ENCODE data around the gene ERICH2. TPM values are rescaled to one million over a fixed set of nuclear protein-coding genes. Genes with fewer than 3 reads are reported as not detected.

Gene ERICH2
- total and polyA plus RNA-seq, 2 experiments from 2014 or later, result 3.5 TPM; not detected in 1

DNA sequence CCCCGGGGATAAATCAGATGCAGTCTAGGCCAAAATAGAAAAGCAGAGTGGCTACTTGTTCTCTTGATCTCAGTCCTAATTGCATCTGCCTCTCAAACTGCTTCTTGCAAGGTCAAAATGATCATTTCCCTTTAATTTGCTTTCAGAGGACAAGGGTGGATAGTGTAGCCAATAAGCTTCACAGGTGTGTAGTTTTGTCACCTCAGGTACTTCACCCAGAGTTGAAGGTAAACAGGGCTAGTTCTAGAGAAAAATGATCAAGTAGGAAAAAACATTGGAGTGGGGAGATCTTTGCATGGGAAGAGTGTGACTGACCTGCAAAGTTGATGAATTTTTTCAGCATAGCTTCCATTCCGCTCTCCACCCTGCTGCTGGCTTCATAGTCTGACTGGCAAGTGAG is 8.7 kb downstream of the ERICH2 start (continued):
- TF ChIP-seq ZNF462 (CRISPR knock-in tag; IDR thresholded peaks at IDR 0.05) (no peak), NANOG (IDR thresholded peaks at IDR 0.05; ENCODE audit: borderline replicate concordance) (no peak)

GRCh38 chr2:170779304-170779703 is 9.1 kb downstream of the ERICH2 start:
- Histone ChIP-seq H3K4me3 (no peak overlapping the region), H3K79me2 (replicated peaks; ENCODE audit: insufficient read depth) (no peaks in the 10 kb centered on the region), H2AFZ (no peak overlapping the region), H3F3A (replicated peaks; ENCODE audit: low read depth) (no peaks in the 10 kb centered on the region), H3K4me1 (ENCODE audit: insufficient read depth) (peaks cover 19% of the 10 kb centered on the region), H3K9me2 (ENCODE audit: insufficient read depth) (no peaks in the 10 kb centered on the region), H3K36me3 (ENCODE audit: insufficient read depth) (no peaks in the 10 kb centered on the region), H3K27ac (ENCODE audit: low read depth) (peak overlapping the region; percentile 10; the same call in 1 of the 2 replicates), H3K4me2 (no peak overlapping the region), H4K20me1 (replicated peaks; ENCODE audit: insufficient read depth) (no peaks in the 10 kb centered on the region), H3K27me3 (ENCODE audit: insufficient read depth) (no peaks in the 10 kb centered on the region)
- no peaks in the 10 kb centered on the region for H3K9me3 Mint-ChIP-seq
- H3K27me3 Mint-ChIP-seq (ENCODE audit: insufficient read depth, low read depth, poor library complexity), result no peaks in the 10 kb centered on the region
- peaks cover 14% of the 10 kb centered on the region; the same call in 2 of the 3 replicates for H3K4me1 Mint-ChIP-seq
- H3K27ac Mint-ChIP-seq, result peak overlapping the region; percentile 45; the same call in 1 of the 2 replicates
- H3K4me3 Mint-ChIP-seq, result no peak overlapping the region
- no peak for ATAC-seq
- DNase-seq (ENCODE audit: low spot score), result no peak
- H3K36me3 Mint-ChIP-seq (ENCODE audit: low read depth), result no peaks in the 10 kb centered on the region
- no peak for TF ChIP-seq NANOG (IDR thresholded peaks at IDR 0.05; ENCODE audit: borderline replicate concordance)
- TF ChIP-seq CTCF (conservative IDR thresholded peaks at IDR 0.05; ENCODE audit: low read depth in 2 of 2), result no peak
- TF ChIP-seq ZNF462 (CRISPR knock-in tag; IDR thresholded peaks at IDR 0.05), result no peak
- no peak for TF ChIP-seq CREB1 (CRISPR knock-in tag; IDR thresholded peaks at IDR 0.05; ENCODE audit: low read depth)
- no peak for TF ChIP-seq ZNF114 (CRISPR knock-in tag; IDR thresholded peaks at IDR 0.05)
- TF ChIP-seq POLR2AphosphoS5 (IDR thresholded peaks at IDR 0.05; ENCODE audit: low read depth), result no peak
- TF ChIP-seq EZH2 (IDR thresholded peaks at IDR 0.05; ENCODE audit: low read depth, unreplicated experiment), result no peak
- no peak for TF ChIP-seq JUNB (IDR thresholded peaks at IDR 0.05; ENCODE audit: unreplicated experiment)
